ENCODE measurements around the gene PHC2.

The PHC2 gene

GRCh38 chr1:33391343-33392078 lies 39.4 kb downstream of the PHC2 start:
- TF ChIP-seq CTCF (IDR thresholded peaks at IDR 0.05; ENCODE audit: borderline replicate concordance, insufficient read depth, low read depth, low read length): no peak
- no peak overlapping the region for H3K4me3 ChIP-seq (ENCODE audit: low read depth, low read length)

- H3K4me3 ChIP-seq (ENCODE audit: low read depth, low read length): no peak overlapping the region
- TF ChIP-seq CTCF (IDR thresholded peaks at IDR 0.05; ENCODE audit: borderline replicate concordance, insufficient read depth, low read depth, low read length): no peak
Measured at GRCh38 chr1:33390542-33390941, 40.4 kb downstream of the PHC2 start.

- H3K4me3 ChIP-seq (ENCODE audit: low read depth, low read length): no peak overlapping the region
- TF ChIP-seq CTCF (IDR thresholded peaks at IDR 0.05; ENCODE audit: borderline replicate concordance, insufficient read depth, low read depth, low read length): no peak
Measured at GRCh38 chr1:33388805-33389771, 41.8 kb downstream of the PHC2 start.

GRCh38 chr1:33387625-33388024 lies 43.3 kb downstream of the PHC2 start:
- no peak overlapping the region for H3K4me3 ChIP-seq (ENCODE audit: low read depth, low read length)
- TF ChIP-seq CTCF (IDR thresholded peaks at IDR 0.05; ENCODE audit: borderline replicate concordance, insufficient read depth, low read depth, low read length): no peak

GRCh38 chr1:33385251-33385650 lies 45.6 kb downstream of the PHC2 start:
- TF ChIP-seq CTCF (IDR thresholded peaks at IDR 0.05; ENCODE audit: borderline replicate concordance, insufficient read depth, low read depth, low read length): no peak
- H3K4me3 ChIP-seq (ENCODE audit: low read depth, low read length): no peak overlapping the region

GRCh38 chr1:33384040-33384812 lies 46.7 kb downstream of the PHC2 start:
- no peak overlapping the region for H3K4me3 ChIP-seq (ENCODE audit: low read depth, low read length)
- no peak for TF ChIP-seq CTCF (IDR thresholded peaks at IDR 0.05; ENCODE audit: borderline replicate concordance, insufficient read depth, low read depth, low read length)
